NCI-H446 (cell line): ENCODE measurements around the gene MEP1B.
"Not testable (repeated sequence)": the region's sequence is repeated elsewhere in the genome, so short reads cannot be mapped to it uniquely, and the experiment has no call there.

Experiments
- DNase-seq, 2 experiments: peaks; one replicate each; lab custom pipeline; 2025; lab: John Stamatoyannopoulos, UW

The MEP1B gene

GRCh38 chr18:32189790-32190189 is at the start of gene MEP1B:
TSS of gene MEP1B (plus strand) at chr18:32190039. CDS start at chr18:32190071, 32 bp downstream.
- DNase-seq, result no peak

- DNase-seq, result no peak
Measured at GRCh38 chr18:32148185-32148870, 41.5 kb upstream of the MEP1B start.

DNA sequence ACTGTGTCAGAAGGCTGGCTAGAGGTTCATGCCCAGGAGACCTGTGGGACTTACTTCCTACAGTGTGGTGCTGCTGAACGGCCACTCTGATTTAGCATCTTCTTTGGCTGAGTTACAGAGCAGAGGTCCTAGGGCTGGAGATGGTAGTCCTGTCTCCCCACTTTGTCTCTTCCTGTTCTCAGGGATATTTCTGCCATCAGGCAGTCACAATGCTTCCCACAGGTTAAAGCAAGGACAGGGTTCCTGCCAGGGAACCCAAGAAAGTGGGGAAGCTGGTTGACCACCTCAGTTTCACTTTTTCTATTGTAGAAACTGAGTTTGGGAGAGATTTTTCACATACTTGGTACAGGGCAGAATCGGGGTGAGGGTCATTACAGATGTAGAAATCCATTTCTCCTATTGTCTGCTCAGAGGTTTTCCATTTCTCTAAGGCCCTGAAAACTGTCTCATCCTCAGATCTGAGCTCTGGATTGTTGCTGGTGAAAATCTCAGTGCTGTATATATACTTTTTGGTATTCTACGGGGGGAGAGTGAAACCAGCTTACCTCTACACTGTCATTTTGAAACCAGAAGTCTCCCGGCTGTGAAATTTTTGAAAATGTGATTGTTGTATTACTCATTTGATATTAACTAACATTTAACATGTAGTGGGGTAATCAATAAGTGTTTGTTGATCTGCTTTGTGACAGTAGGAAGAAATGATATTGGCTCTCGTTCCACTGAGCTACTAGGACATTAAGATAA is 37.0 kb upstream of the MEP1B start:
- no peak for DNase-seq

- no peak for DNase-seq
Measured at GRCh38 chr18:32156855-32157254, 33.0 kb upstream of the MEP1B start.

DNA sequence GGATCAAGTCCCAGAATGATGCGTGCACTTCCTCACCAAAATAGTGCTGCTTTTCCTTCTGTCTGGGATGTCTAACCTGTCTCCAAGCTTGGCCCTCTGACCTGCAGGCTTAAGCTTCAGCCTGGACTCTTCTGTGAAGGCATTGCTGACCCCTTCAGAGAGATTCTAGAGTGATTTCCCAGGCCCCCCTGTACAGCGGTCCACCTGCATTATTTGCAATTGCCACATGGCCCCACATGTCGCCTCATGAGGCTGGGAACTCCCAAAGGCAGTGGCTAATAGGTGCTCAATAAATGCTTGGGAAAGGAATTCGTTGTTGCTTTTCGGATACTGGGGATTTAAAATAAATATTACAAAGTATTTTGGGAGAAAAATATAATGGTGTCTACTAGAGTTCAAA is 32.3 kb upstream of the MEP1B start:
- DNase-seq, result no peak

GRCh38 chr18:32158108-32158624 is 31.7 kb upstream of the MEP1B start:
- DNase-seq, result peak; percentile 52 to 83

- not testable (repeated sequence) for DNase-seq
Measured at GRCh38 chr18:32158631-32159030, 31.2 kb upstream of the MEP1B start.

DNA sequence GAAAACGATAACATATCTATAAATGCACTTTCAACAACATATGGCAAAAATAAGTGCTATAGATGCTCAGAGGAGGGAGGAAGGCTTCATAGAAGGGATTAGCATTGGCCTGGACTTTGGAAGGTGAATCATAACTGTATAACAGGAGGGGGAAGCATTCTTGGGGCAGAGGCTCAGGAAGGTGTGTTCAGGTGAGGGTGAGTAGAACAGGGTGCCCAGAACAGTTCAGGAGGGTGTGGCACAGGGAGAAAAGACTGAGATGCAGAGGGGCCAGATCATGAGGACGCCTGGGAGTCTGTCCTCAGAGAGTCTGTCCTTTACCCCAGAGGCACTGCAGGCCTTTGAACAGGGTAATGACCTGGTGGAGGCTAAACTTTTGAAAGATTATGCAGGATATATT is 29.3 kb upstream of the MEP1B start:
- DNase-seq, result no peak

DNA sequence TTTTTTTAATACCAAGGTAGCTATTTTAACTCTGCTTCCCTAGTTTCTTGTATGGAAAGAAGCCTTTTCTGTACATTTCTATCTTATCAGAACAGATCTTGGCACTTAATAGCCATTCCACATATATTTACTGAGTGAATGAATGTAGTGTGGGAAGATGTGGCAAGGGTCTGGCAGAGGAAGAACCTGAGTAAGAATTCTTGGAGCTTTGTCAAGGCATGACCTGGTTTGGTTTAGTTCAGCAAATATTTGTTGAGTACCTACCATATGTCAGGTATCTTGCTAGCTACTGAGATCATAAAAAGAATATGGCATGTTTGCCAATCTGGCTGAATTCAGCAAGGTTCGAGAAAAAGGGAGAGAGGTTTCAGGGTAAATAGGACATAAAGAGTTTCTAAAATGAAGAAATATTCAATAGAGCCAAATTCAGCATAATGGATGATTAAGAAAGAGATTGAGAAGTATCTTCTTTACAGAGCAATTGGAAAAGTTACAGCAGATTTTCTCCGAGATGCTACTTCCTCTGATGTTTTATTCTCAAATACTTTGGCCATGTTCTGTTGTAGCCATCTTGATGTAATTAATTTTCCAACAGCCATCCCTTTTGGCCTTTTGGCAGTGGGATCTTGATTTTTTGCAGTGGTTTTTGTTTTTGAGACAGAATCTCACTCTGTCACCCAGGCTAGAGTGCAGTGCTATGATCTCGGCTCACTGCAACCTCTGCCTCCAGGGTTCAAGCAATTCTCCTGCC is 21.7 kb upstream of the MEP1B start:
- DNase-seq, result peak in 1 of 2 experiments; percentile 50

- DNase-seq, result no peak
Measured at GRCh38 chr18:32173654-32174053, 16.2 kb upstream of the MEP1B start.

- no peak for DNase-seq
Measured at GRCh38 chr18:32174719-32175118, 15.1 kb upstream of the MEP1B start.

GRCh38 chr18:32175265-32175664 is 14.6 kb upstream of the MEP1B start:
- peak; percentile 2 to 65 for DNase-seq

- not testable (repeated sequence) for DNase-seq
Measured at GRCh38 chr18:32176745-32177144, 13.1 kb upstream of the MEP1B start.

DNA sequence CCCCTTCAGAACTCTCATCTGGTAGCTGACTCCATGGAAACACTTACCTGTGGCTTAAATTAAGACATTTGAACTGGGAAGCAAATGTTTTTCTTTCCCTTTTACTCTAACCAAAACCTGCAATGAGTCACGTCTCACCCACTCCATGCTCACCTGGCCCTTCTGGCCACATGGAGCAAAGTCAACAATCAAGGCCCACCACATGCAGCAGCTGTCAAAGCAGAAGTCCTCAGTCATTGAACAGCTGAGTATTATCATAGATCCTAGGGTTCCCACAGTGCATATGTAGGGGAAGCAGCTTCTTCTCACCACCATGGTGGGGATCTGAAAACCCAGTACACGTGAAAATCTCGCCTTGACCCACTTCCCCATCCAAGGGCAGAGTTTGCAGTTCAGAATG is 12.3 kb upstream of the MEP1B start:
- DNase-seq, result no peak

- DNase-seq, result no peak
Measured at GRCh38 chr18:32183503-32183902, 6.3 kb upstream of the MEP1B start.

DNA sequence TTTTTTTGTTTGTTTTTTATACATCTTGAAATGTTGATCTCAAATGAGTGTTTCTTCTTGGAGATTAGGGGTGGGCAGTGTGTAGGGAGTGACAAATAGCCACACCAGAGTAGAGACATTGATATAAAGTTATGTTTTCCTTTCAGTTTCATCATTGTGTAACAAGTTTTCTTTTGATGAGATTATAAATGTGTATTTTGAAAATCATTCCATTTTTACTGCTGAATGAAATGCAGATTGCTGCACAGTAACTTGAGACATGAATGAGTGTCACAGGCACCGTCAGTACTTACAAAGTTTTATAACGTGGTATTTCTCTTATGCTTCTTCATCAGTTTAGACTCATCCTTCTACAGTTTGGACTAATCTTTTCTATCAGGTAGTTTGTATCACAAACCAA is 370 bp downstream of the MEP1B start:
- no peak for DNase-seq

DNA sequence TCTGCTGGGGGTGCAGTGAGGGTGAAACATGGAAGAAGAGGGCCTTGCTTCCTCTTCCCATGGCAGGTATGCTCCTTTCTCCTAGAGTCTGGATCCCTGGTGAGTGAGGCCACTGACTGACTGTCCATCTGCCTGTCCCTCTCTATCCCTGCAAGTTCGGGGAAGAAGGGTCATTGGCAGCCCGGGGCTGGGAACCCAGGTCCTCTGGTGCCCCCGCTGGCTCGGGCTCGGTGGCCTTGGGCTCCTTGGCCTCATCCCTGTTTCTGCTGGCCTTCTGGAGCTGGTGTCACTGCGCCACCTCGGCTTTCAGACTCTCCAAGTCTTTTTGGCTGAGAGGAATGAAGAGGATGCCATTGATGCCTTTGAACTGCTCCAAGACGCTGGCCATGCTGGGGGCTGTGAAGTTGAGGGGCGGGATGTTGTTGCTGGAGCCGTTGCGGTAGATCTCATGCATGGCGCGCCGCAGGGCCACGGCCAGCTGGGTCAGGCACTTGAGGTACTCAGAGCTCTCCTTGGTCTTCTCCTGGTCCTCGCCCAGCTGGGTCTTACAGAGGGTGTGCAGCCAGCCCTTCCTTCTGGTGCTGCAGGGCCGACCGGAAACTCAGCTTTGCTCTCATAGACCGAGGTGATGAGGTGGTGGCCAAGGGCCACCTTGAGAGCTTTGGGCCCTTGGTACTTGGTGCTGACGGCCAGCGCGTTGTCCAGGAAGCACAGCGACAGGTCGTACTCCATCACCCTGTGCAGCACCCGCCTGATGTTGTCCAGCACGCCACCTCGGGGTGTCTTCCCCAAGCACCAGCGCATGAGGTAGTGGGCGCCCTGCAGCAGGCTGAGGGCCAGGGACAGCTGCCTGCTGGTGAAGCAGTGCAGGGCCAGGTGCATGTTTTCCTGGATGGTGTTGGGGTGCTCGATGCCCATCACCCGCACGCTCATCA is 6.3 kb downstream of the MEP1B start:
- DNase-seq, result no peak

DNA sequence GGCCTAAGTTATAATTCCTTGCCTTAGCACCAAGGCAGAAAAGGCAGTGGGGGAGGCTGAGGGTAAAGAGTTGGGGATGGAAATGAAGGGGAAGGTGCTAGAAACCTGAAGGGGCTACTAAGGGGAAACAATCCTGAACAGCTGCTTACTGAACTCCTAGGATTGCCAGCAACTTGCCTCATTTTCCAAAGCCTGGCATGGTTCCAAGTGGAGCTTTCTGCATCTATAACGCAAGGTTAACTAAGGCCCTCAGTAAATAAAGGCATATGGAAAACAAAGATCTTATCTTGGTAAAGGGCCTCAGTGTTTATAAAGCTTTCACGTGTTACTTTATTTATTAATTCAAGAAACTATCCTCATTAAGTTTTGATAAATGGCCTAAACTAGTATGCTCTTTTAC is 10.9 kb downstream of the MEP1B start:
- DNase-seq, result peak in 1 of 2 experiments; percentile 38

GRCh38 chr18:32201948-32202672 is 12.3 kb downstream of the MEP1B start:
- DNase-seq, result no peak

DNA sequence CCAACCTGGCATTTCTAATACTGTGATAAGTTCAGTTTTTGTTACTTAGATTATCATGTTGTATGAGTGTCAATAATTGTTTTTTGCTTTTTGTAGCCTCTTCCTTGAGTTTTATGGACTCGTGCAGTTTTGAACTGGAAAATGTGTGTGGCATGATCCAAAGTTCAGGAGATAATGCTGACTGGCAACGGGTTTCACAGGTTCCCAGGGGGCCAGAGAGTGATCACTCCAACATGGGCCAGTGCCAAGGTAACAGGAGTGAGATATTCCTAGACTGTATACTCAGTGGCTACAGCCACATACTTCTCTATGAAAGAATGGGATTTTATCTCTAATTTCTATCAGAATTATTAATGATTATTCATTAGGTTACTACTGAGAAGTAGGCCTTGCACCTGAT is 18.2 kb downstream of the MEP1B start:
- peak in 1 of 2 experiments; percentile 26 for DNase-seq

- DNase-seq, result no peak
Measured at GRCh38 chr18:32208577-32208976, 18.7 kb downstream of the MEP1B start.
